GM12878 (cell line): ENCODE results near the gene GMDS. TPM values are rescaled to one million over a fixed set of nuclear protein-coding genes. Genes with fewer than 3 reads are reported as not detected.

ENCODE experiments used
- ATAC-seq: fragments of 200-7000 bp; cut with Tn5 transposase; 3 replicates; pipeline ENCODE4 v1.9.1; 2020; ENCODE audit warnings: mild to moderate bottlenecking, moderate library complexity
- BruUV-seq: library from RNA; stranded (reverse); fragments of 400-500 nt; replicated peaks from 2 replicates; lab custom pipeline; 2021; lab: Mats Ljungman, UMichigan
- CTCF ChIA-PET: fragments of 300-600 bp; sonication (Branson Sonifier 250); formaldehyde crosslinking; extraction: SDS; loops from one replicate; lab custom pipeline; 2021; ENCODE audit warnings: inconsistent platforms; lab: Yijun Ruan, JAX
- POLR2A ChIA-PET: fragments of 350-600 bp; formaldehyde crosslinking; extraction: SDS; loops from one replicate; lab custom pipeline; 2021; ENCODE audit warnings: inconsistent platforms; lab: Charles Lee
- RAD21 ChIA-PET: fragments of 300-600 bp; sonication (Branson Sonifier 250); formaldehyde crosslinking; loops from one replicate; lab custom pipeline; 2023; ENCODE audit warnings: antibody characterized with exemption; ENCODE audit not compliant: unreplicated experiment; lab: Charles Lee
- SMC1A ChIA-PET: fragments of 300-600 bp; sonication (Branson Sonifier 250); formaldehyde crosslinking; loops from one replicate; lab custom pipeline; 2023; ENCODE audit not compliant: unreplicated experiment, uncharacterized antibody; lab: Charles Lee
- DNase-seq: peaks from one replicate; pipeline ENCODE4 v3.0.0-alpha.2; 2011; ENCODE audit warnings: low read depth, low spot score
- FAIRE-seq: peaks from 3 replicates; lab custom pipeline; 2011; peaks lifted over from hg19 to GRCh38; lab: Jason Lieb, UNC
- H2AFZ ChIP-seq: 2 replicates; pipeline ENCODE4 v1.6.0; 2011; ENCODE audit warnings: low read depth, low read length, control low read depth; ENCODE audit not compliant: control insufficient read depth
- H3K27ac ChIP-seq: 2 replicates; pipeline ENCODE4 v1.5.1; 2011; ENCODE audit warnings: control low read depth; ENCODE audit not compliant: control insufficient read depth, insufficient read depth
- H3K27me3 ChIP-seq, 2 experiments: replicated peaks in 1 of 2; 2 replicates each; pipeline versions ENCODE4 v1.6.0 to v1.6.1; 2011; ENCODE audit warnings: low read length in 1 of 2; ENCODE audit not compliant: control insufficient read depth in 2 of 2, insufficient read depth in 2 of 2
- H3K36me3 ChIP-seq, 2 experiments: 2 replicates each; pipeline ENCODE4 v1.5.1; 2011; ENCODE audit warnings: low read length in 1 of 2; ENCODE audit not compliant: control insufficient read depth in 2 of 2, insufficient read depth in 2 of 2
- H3K4me1 ChIP-seq: 2 replicates; pipeline ENCODE4 v1.6.1; 2011; ENCODE audit warnings: mild to moderate bottlenecking, low read length, moderate library complexity, mixed read lengths; ENCODE audit not compliant: control insufficient read depth, insufficient read depth
- H3K4me2 ChIP-seq: 2 replicates; pipeline ENCODE4 v1.6.0; 2011; ENCODE audit warnings: control low read depth; ENCODE audit not compliant: control insufficient read depth, insufficient read depth
- H3K4me3 ChIP-seq: fragments of 200-600 bp; sonication (generic); 2 replicates; pipeline ENCODE4 v1.5.1; 2016
- H3K79me2 ChIP-seq: 2 replicates; pipeline ENCODE4 v1.6.0; 2011; ENCODE audit warnings: low read length; ENCODE audit not compliant: control insufficient read depth, insufficient read depth
- H3K9ac ChIP-seq: 2 replicates; pipeline ENCODE4 v1.8.0; 2011; ENCODE audit warnings: low read length, control low read depth, mixed read lengths; ENCODE audit not compliant: control insufficient read depth, insufficient read depth
- H3K9me3 ChIP-seq: replicated peaks from 3 replicates; pipeline ENCODE4 v1.5.1; 2011; ENCODE audit warnings: mild to moderate bottlenecking, low read length; ENCODE audit not compliant: control insufficient read depth, insufficient read depth
- H4K20me1 ChIP-seq: 2 replicates; pipeline ENCODE4 v1.6.0; 2011; ENCODE audit not compliant: control insufficient read depth, insufficient read depth
- ASH2L ChIP-seq: fragments of 300-600, 200-600 bp; sonication (generic); IDR thresholded peaks from 2 replicates; pipeline ENCODE4 v1.6.1; 2017; ENCODE audit warnings: low read depth, mild to moderate bottlenecking, borderline replicate concordance
- E4F1 ChIP-seq: fragments of 450-650 bp; IDR thresholded peaks from 2 replicates; pipeline ENCODE4 v1.6.1; 2018; ENCODE audit warnings: borderline replicate concordance, mild to moderate bottlenecking; ENCODE audit not compliant: partially characterized antibody
- FOXM1 ChIP-seq: IDR thresholded peaks from 2 replicates; pipeline ENCODE4 v1.6.1; 2012; ENCODE audit warnings: low read depth, mild to moderate bottlenecking, inconsistent platforms, low read length, moderate library complexity
- MEF2A ChIP-seq: IDR thresholded peaks from 2 replicates; pipeline ENCODE4 v1.6.1; 2011; ENCODE audit warnings: low read depth, mild to moderate bottlenecking, low read length, moderate library complexity; ENCODE audit not compliant: insufficient read depth
- POU2F2 ChIP-seq: IDR thresholded peaks from 3 replicates; pipeline ENCODE4 v1.6.1; 2011; ENCODE audit warnings: low read depth, mild to moderate bottlenecking, low read length, borderline replicate concordance
- RELB ChIP-seq: fragments of 450-650 bp; IDR thresholded peaks from 2 replicates; pipeline ENCODE4 v1.6.1; 2017; ENCODE audit warnings: low read depth, mild to moderate bottlenecking, moderate library complexity
- STAT3 ChIP-seq: IDR thresholded peaks from 2 replicates; pipeline ENCODE4 v1.6.1; 2011; ENCODE audit warnings: low read depth, low read length, improper control_type of control experiment
- TAF1 ChIP-seq: IDR thresholded peaks from 2 replicates; pipeline ENCODE4 v1.6.1; 2011; ENCODE audit warnings: mild to moderate bottlenecking, low read depth, low read length, borderline replicate concordance
- WGBS: methylation state at CpG from one replicate; pipeline ENCODE4 v1.1.6; 2016; ENCODE audit warnings: low lambda C conversion rate; ENCODE audit not compliant: insufficient replicate concordance, insufficient coverage; ENCODE audit errors: missing lambda C conversion rate; 5-methylcytosine and 5-hydroxymethylcytosine counted together
- in situ Hi-C: fragments of 300-500 bp; cut with MboI; formaldehyde crosslinking; loops from 9 replicates; pipeline ENCODE4 v1.14.3; 2018; ENCODE audit warnings: mixed read lengths
- intact Hi-C: fragments of 100-400 bp; cut with micrococcal nuclease; formaldehyde crosslinking; loops from one replicate; pipeline ENCODE4 v1.14.2; 2022; ENCODE audit not compliant: unreplicated experiment
- polyA plus RNA-seq, 11 experiments: library from polyadenylated mRNA; depleted of rRNA in 4 of 11; unstranded in 6 of 11; stranded (reverse) in 5 of 11; fragments of >200 nt; fragmentation: Nextera tagmentation in 4 of 11; fragmentation: Illumina TruSeq in 1 of 11; extraction: Ambion mirVana in 4 of 11; extraction: Trizol in 1 of 11; gene quantifications; 1 replicate in 1 of 11; 2 replicates in 10 of 11; pipeline versions ENCODE4 v1.2.1 to v1.2.3, GENCODE V29; 2011 to 2016; ENCODE audit warnings: inconsistent platforms in 2 of 11, missing spikeins in 2 of 11, low read depth in 1 of 11
- total RNA-seq, 4 experiments: library from RNA; depleted of rRNA in 3 of 4; stranded (reverse); fragments of >200 nt in 3 of 4; fragmentation: Illumina TruSeq in 1 of 4; extraction: Trizol in 1 of 4; gene quantifications; 2 replicates each; pipeline versions ENCODE4 v1.2.1 to v1.2.3, GENCODE V29; 2013 to 2021

Gene GMDS
- total and polyA plus RNA-seq, 10 of the 15 experiments (the other 5 are each of a cell fraction or from before 2014, with no cell fraction given), result 0.61 to 53.8 (median 29.3) TPM

DNA sequence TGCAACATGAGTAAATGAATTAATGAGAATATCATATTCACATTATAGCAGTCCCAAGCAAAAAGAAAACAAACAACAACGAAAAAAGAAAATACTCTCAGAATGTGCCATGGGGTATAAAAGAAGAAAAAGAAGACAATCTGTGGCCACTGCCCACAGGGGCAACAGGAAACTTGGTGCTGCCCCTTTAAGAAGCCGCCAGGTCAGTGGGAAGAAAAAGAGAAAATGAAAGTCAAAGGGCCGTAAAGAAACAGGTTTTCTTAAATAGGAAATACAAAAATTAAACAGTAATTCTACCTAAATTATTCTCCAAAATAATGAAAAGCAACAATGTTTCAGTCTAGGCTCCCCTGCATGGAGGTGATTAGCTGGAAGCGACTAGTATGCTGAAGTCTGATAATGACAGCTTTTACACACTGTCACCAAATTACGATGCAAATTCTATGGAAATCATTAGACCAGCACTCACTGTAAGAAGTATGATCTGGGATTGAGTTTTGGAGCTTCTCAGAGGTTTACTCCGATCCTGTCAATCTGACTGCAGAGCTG is 23.6 kb downstream of the GMDS start:
- no peaks in the 10 kb centered on the region for H4K20me1 ChIP-seq
- H3K4me3 ChIP-seq, result peak overlapping the region; percentile 77
- H3K79me2 ChIP-seq, result peaks cover 21% of the 10 kb centered on the region
- ChIA-PET CTCF (interaction anchor here (0.9 to 4.0 kb wide), 4 partner anchors 9 to 625 kb away, joined by 3 to 29 read pairs (median 4); no protein-coding TSS in a partner anchor), SMC1A (interaction anchor here (0.9 to 2.7 kb wide), 5 partner anchors 9 to 132 kb away, joined by 3 to 12 read pairs (median 7); no protein-coding TSS in a partner anchor), RAD21 (interaction anchor here (1.0 to 2.7 kb wide), 2 partner anchors 11 to 12 kb away, joined by 3 to 8 read pairs; no protein-coding TSS in a partner anchor), POLR2A (interaction anchor here (0.6 to 1.4 kb wide), 3 partner anchors 14 to 163 kb away, joined by 3 to 9 read pairs (median 3); no protein-coding TSS in a partner anchor)
- peak overlapping the region; percentile 95 for H2AFZ ChIP-seq
- H3K4me1 ChIP-seq, result peaks cover 14% of the 10 kb centered on the region
- DNase-seq (no peak), FAIRE-seq (no peak), ATAC-seq (peak; percentile 89)
- intact Hi-C loops, result no loop called here
- no peaks in the 10 kb centered on the region for H3K36me3 ChIP-seq
- H3K27ac ChIP-seq, result peak overlapping the region; percentile 97
- BruUV-seq, result no TSS peak
- H3K9ac ChIP-seq, result peak overlapping the region; percentile 88
- in situ Hi-C loops, result no loop called here
- 0% methylated on average over 6 of the region's 6 CpGs for WGBS
- no peaks in the 10 kb centered on the region for H3K9me3 ChIP-seq
- TF ChIP-seq POU2F2 (0 out of 3 replicates have a peak, but pooled peaks have one; percentile 52), RELB (peak; percentile 83), TAF1 (0 out of 2 replicates have a peak, but pooled peaks have one; percentile 7), MEF2A (no peak), ASH2L (peak; percentile 70; the same call in 1 of the 2 replicates), E4F1 (peak; percentile 48), FOXM1 (no peak), STAT3 (0 out of 2 replicates have a peak, but pooled peaks have one; percentile 62)
- H3K27me3 ChIP-seq, result no peaks in the 10 kb centered on the region
- peak overlapping the region; percentile 98 for H3K4me2 ChIP-seq
